Stomach (tissue), 9 donors: ENCODE measurements around the gene BANP. TPM values are rescaled to one million over a fixed set of nuclear protein-coding genes. Genes with fewer than 3 reads are reported as not detected.
"Not testable (repeated sequence)": the region's sequence is repeated elsewhere in the genome, so short reads cannot be mapped to it uniquely, and the experiment has no call there.

ENCODE experiments used
- DNase-seq, 2 donors: peaks; one replicate each; pipeline versions ENCODE4 v3.0.0 to v3.0.0-alpha.2; 2013 to 2019
- H3K27ac ChIP-seq, 5 donors: fragments of 200-600 bp in 4 of 5; sonication (generic) in 4 of 5; one replicate each; pipeline ENCODE4 v1.5.1; 2013 to 2019; ENCODE audit warnings: mild to moderate bottlenecking in 1 of 5, moderate library complexity in 1 of 5
- H3K27me3 ChIP-seq, 3 donors: fragments of 200-600 bp; sonication (generic); one replicate each; pipeline ENCODE4 v1.5.1; 2017 to 2019; ENCODE audit warnings: mixed run types in 1 of 3
- H3K36me3 ChIP-seq, 4 donors: fragments of 200-600 bp; sonication (generic); 1 replicate in 3 of 4; 2 replicates in 1 of 4; pipeline ENCODE4 v1.5.1; 2016 to 2019
- H3K4me1 ChIP-seq, 4 donors: fragments of 200-600 bp; sonication (generic); one replicate each; pipeline ENCODE4 v1.5.1; 2016 to 2019
- H3K4me3 ChIP-seq, 4 donors: fragments of 200-600 bp; sonication (generic) in 3 of 4; one replicate each; pipeline ENCODE4 v1.5.1; 2016 to 2019; ENCODE audit warnings: mild to moderate bottlenecking in 1 of 4
- H3K9me3 ChIP-seq, 4 donors: fragments of 200-600 bp; sonication (generic); one replicate each; pipeline ENCODE4 v1.5.1; 2016 to 2019
- EP300 ChIP-seq: sonication (generic); formaldehyde crosslinking; IDR thresholded peaks from one replicate; pipeline ENCODE4 v1.6.1; 2017; ENCODE audit warnings: antibody characterized with exemption
- POLR2A ChIP-seq, 4 donors: fragments of 450-650 bp; IDR thresholded peaks; one replicate each; pipeline ENCODE4 v1.6.1; 2016; ENCODE audit warnings: antibody characterized with exemption in 4 of 4, control low read depth in 2 of 4, mild to moderate bottlenecking in 1 of 4, moderate library complexity in 1 of 4
- POLR2AphosphoS5 ChIP-seq, 3 donors: sonication (generic); formaldehyde crosslinking; IDR thresholded peaks; one replicate each; pipeline ENCODE4 v1.6.1; 2016; ENCODE audit warnings: antibody characterized with exemption in 3 of 3
- WGBS, 5 donors: extraction: QIAGEN DNeasy Blood & Tissue Kit in 3 of 5; methylation state at CpG; one replicate each; pipeline versions ENCODE4 v1.1.5 to v1.1.7; 2013 to 2018; 5-methylcytosine and 5-hydroxymethylcytosine counted together
- intact Hi-C: fragments of 100-400 bp; cut with DNase I; formaldehyde crosslinking; loops from one replicate; pipeline ENCODE4 v1.15.1; 2023; ENCODE audit warnings: low total_unique reads
- polyA plus RNA-seq, 3 donors: library from polyadenylated mRNA; stranded (reverse); fragments of 200-250 nt; gene quantifications; one replicate each; pipeline ENCODE4 v1.2.3, GENCODE V29; 2013
- small RNA-seq, 4 donors: library from RNA; depleted of rRNA; stranded (forward); fragments of <200 nt; gene quantifications; one replicate each; pipeline ENCODE3, GENCODE V24; 2016
- total RNA-seq, 5 donors: library from RNA; depleted of rRNA; stranded (reverse); fragments of >200 nt; gene quantifications; one replicate each; pipeline versions ENCODE4 v1.1.0 to v1.2.3, GENCODE V29; 2014 to 2016
- TF ChIP-seq, protein P1 (sequence below), 7 experiments: fragments of 450-650 bp in 4 of 7; fragments of 200-600 bp in 3 of 7; sonication (generic) in 3 of 7; IDR thresholded peaks; one replicate each; pipeline ENCODE4 v1.5.1; 2016 to 2019; ENCODE audit warnings: antibody characterized with exemption in 7 of 7, control low read depth in 2 of 7, mild to moderate bottlenecking in 1 of 7
- donor health status: healthy with polysubstance abuse.
- donor health status: Bipolar disorder and iron deficiency.
- donor health status: healthy.

The BANP gene
- total and polyA plus RNA-seq, 8 donors = 6.0 to 144 (median 18.3) TPM

GRCh38 chr16:88120812-88121211 lies 169.6 kb downstream of the BANP start:
- no peak overlapping the region for H3K27ac ChIP-seq
- H3K4me3 ChIP-seq = no peak overlapping the region
- TF ChIP-seq, protein P1, sequence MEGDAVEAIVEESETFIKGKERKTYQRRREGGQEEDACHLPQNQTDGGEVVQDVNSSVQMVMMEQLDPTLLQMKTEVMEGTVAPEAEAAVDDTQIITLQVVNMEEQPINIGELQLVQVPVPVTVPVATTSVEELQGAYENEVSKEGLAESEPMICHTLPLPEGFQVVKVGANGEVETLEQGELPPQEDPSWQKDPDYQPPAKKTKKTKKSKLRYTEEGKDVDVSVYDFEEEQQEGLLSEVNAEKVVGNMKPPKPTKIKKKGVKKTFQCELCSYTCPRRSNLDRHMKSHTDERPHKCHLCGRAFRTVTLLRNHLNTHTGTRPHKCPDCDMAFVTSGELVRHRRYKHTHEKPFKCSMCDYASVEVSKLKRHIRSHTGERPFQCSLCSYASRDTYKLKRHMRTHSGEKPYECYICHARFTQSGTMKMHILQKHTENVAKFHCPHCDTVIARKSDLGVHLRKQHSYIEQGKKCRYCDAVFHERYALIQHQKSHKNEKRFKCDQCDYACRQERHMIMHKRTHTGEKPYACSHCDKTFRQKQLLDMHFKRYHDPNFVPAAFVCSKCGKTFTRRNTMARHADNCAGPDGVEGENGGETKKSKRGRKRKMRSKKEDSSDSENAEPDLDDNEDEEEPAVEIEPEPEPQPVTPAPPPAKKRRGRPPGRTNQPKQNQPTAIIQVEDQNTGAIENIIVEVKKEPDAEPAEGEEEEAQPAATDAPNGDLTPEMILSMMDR (IDR thresholded peaks at IDR 0.05) = no peak
- TF ChIP-seq EP300 = no peak
- no peak for TF ChIP-seq POLR2AphosphoS5 (IDR thresholded peaks at IDR 0.05)
- no peak for TF ChIP-seq POLR2A (IDR thresholded peaks at IDR 0.05)
- intact Hi-C loops = no loop called here
- no peaks in the 10 kb centered on the region for H3K9me3 ChIP-seq
- no peaks in the 10 kb centered on the region for H3K36me3 ChIP-seq
- WGBS, 5 donors = 82 to 95% (median 92%) methylated on average over 14 to 18 of the region's 18 CpGs
- no peak for DNase-seq
- H3K27me3 ChIP-seq = peaks cover 0 to 29% (median 0%) of the 10 kb centered on the region in 3 donors
- no peaks in the 10 kb centered on the region for H3K4me1 ChIP-seq

DNA sequence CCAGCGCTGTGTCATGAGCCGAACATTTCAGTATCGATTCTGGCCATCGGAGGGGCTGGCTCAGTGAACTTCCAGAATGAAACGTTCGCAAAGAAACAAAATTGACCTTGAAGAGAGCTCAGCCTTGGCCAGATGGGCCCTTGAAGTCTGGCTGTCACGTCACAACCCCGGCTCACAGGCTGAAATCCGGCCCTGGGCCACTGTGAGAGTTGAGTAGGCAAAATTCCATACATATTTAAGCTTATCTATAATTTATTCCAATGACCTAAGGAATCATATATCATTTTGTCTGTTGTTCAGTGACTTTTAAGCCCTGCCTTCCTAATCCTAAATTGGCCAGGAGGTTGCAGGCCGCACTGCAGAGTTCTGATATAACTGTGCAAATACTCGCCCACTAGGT lies 170.2 kb downstream of the BANP start:
- H3K4me3 ChIP-seq, intact Hi-C loops, DNase-seq, H3K4me1 ChIP-seq, H3K9me3 ChIP-seq, H3K27ac ChIP-seq, H3K36me3 ChIP-seq: not testable (repeated sequence)
- H3K27me3 ChIP-seq = peaks cover 0 to 23% (median 0%) of the 10 kb centered on the region in 3 donors
- WGBS, 5 donors = 74 to 81% (median 79%) methylated on average over 11 of the region's 11 CpGs

DNA sequence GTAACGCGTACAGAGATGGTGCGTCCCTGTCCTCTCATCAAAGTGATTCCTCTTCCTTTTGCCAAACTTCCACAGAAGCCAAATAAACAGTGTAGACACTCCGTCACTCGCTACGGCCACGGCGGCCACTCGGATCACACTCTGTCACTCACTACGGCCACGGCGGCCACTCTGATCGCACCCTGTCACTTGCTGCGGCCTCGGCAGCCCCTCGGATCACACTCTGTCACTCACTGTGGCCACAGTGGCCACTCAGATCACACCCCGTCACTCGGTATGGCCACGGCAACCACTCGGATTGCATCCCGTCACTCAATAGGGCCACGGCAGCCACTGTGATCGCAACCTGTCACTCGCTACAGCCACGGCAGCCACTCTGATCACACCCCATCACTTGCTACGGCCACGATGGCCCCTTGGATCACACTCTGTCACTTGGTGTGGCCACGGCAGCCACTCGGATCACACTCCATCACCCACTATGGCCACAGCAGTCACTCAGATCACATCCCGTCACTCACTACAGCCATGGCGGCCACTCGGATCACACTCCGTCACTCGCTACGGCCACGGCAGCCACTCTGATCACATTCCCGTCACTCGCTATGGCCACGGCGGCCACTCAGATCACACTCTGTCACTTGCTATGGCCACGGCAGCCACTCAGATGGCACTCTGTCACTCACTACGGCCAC lies 170.8 kb downstream of the BANP start:
- intact Hi-C loops = no loop called here
- Histone ChIP-seq H3K9me3 (no peaks in the 10 kb centered on the region), H3K27ac (no peak overlapping the region), H3K4me3 (no peak overlapping the region), H3K27me3 (peaks cover 0 to 23% (median 0%) of the 10 kb centered on the region in 3 donors), H3K4me1 (no peaks in the 10 kb centered on the region), H3K36me3 (no peaks in the 10 kb centered on the region)
- WGBS, 5 donors = 89 to 96% (median 95%) methylated on average over 42 of the region's 42 CpGs
- DNase-seq = no peak
- TF ChIP-seq EP300 (no peak), POLR2AphosphoS5 (IDR thresholded peaks at IDR 0.05) (no peak), POLR2A (IDR thresholded peaks at IDR 0.05) (no peak)

Small RNAs within 50 kb of the gene (small RNA-seq; reads per million reads assigned to genes)
- gene AC127455.1 = 0 reads per million in 4 donors

Other genes starting within 250 kb of the BANP start
- gene KLHDC4, start 185.4 kb upstream of the BANP start, total RNA-seq = 100 to 1,000 TPM in 2 of 5 donors, 10 to 100 TPM in 3; 25.5 to 119 (median 69.4) TPM
- 10 to 100 TPM; 28.5 to 37.8 (median 33.9) TPM for gene KLHDC4, start 185.4 kb upstream of the BANP start, polyA plus RNA-seq
- 10 to 100 TPM in 3 of 5 donors, 1 to 10 TPM in 2; 1.4 to 24.1 (median 11.0) TPM for gene SLC7A5, start 81.9 kb upstream of the BANP start, total RNA-seq
- gene SLC7A5, start 81.9 kb upstream of the BANP start, polyA plus RNA-seq = 10 to 100 TPM in 1 of 3 donors, 1 to 10 TPM in 2; 3.5 to 74.8 (median 9.0) TPM
- gene CA5A, start 14.9 kb upstream of the BANP start, total RNA-seq = not detected
- gene CA5A, start 14.9 kb upstream of the BANP start, polyA plus RNA-seq = not detected